Eye (tissue), 1 donor: Measurements from ENCODE around the gene NLRP1.
A peak's percentile ranks its signal among the peaks of the same experiment; 100 is the strongest.

ENCODE experiments used
- DNase-seq: peaks from one replicate; pipeline ENCODE4 v3.0.0-alpha.2; 2015

NLRP1 gene

GRCh38 chr17:5553479-5553878 is 30.8 kb downstream of the NLRP1 start:
- DNase-seq: no peak

GRCh38 chr17:5552841-5553240 is 31.5 kb downstream of the NLRP1 start:
- no peak for DNase-seq

GRCh38 chr17:5545051-5545987 is 39.0 kb downstream of the NLRP1 start:
- peak; percentile 34 for DNase-seq

- no peak for DNase-seq
Measured at GRCh38 chr17:5544115-5544514, 40.2 kb downstream of the NLRP1 start.

- DNase-seq: no peak
Measured at GRCh38 chr17:5541610-5542202, 42.6 kb downstream of the NLRP1 start.

DNA sequence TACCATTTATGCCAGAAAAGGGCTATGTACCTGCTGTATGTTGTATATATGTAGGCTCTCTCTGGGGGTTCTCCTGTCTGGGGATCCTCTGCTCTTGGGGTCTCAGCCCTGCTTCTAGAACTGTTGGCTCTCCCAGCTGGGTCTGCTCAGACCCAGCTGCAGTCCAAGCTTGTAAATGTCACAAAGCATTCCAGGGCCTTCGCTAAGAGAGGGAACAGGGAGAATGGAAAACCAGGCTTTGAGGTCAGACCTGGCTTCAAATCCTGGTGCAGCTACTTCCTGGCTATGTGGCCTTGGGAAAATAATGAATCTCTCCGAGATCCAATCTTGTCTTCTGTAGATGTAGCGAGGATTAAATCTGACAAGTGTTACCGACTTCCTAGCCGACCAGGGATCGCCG is 44.0 kb downstream of the NLRP1 start:
- no peak for DNase-seq

- DNase-seq: no peak
Measured at GRCh38 chr17:5539286-5539685, 45.0 kb downstream of the NLRP1 start.

GRCh38 chr17:5536866-5537650 is 47.3 kb downstream of the NLRP1 start:
- no peak for DNase-seq

DNA sequence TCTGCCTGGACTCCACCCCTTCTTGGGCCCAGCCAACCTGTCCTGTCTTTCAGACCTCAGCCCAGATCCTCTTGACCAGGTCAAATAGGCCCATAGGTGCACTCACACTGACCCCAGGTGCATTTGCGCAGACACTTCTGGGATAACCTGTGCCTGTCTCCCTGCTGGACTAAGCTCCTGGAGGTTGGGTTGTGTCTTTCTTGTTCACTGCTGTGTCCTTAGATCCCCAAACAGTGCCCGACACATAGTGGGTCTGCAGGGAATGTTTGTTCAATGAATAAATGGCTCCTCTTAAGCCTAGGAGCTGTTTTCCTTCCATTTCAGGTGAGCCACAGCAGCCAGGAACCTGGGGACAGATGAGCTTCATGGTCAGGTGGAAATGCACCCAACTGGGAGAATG is 48.9 kb downstream of the NLRP1 start:
- DNase-seq: no peak

DNA sequence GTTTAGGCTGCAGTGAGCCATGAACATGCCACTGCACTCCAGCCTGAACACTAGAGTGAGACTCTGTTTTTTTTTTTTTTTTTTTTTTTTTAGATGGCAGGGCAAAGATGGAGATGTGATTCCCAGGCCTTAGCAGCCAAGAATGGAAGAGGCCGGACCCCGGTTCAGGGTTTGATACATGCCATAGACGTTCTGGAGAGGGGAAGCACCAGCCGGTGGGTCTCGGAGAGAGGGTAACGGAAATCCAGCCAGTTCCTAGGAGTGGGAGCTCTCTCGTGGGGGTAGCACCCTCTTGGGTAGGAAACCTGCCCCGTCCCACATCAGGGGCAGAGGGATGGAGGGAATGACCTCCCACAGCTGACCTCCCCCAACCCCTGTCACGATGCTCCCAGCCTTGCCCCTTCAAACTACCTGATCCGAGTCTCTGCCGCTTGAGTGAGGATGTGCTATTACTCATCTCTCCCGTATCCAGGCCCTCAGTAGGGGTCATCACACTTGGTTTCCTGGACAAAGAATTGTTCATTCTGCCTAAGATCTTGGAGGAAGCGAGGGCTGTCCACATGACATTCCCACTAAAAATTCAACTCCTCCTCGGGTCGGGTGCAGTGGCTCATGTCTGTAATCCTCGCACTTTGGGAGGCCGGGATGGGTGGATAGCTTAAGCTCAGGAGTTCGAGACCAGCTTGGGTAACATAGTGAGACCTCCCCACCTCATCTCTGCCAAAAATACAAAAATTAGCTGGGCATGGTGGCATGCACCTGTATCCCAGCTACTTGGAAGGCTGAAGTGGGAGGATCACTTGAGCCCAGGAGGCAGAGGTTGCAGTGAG is 50.6 kb downstream of the NLRP1 start:
- DNase-seq: peak; percentile 42

- DNase-seq: no peak
Measured at GRCh38 chr17:5532581-5532980, 51.7 kb downstream of the NLRP1 start.

DNA sequence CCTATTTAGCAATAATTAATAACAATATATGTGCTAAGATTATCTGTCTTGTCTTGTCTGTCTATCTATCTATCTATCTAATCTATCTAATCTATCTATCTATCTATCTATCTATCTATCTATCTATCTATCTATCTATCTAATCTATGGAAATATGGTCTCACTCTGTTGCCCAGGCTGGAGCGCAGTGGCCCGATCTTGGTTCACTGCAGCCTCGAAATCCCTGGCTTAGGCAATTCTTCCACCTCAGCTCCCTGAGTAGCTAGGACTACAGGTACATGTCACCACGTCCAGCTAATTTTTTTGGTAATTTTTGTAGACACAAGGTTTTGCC is 53.3 kb downstream of the NLRP1 start:
- DNase-seq: no peak

GRCh38 chr17:5530265-5531084 is 53.8 kb downstream of the NLRP1 start:
- DNase-seq: no peak

GRCh38 chr17:5527601-5528250 is 56.6 kb downstream of the NLRP1 start:
- DNase-seq: no peak

- peak; percentile 92 for DNase-seq
Measured at GRCh38 chr17:5526821-5527598, 57.3 kb downstream of the NLRP1 start.

DNA sequence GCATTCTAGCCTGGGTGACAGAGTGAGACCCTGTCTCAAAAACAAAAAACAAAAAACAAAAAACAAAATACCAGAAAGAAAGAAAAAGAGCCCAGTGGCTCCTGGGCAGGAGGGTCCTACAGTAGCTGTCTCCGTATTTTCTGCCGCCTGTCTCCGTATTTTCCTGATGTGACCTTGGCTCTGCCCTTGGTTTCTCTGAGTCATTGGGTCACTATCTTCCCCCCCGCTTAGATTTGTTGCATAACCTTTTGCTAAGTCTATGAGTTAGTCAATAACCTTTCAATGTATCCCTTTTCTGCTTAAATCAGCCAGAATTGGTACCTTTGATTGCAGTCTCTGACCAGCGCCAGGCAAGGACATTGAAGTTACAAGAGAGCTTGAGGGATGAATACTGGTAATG is 61.1 kb downstream of the NLRP1 start:
- DNase-seq: no peak

GRCh38 chr17:5522476-5522875 is 61.8 kb downstream of the NLRP1 start:
- DNase-seq: no peak

DNA sequence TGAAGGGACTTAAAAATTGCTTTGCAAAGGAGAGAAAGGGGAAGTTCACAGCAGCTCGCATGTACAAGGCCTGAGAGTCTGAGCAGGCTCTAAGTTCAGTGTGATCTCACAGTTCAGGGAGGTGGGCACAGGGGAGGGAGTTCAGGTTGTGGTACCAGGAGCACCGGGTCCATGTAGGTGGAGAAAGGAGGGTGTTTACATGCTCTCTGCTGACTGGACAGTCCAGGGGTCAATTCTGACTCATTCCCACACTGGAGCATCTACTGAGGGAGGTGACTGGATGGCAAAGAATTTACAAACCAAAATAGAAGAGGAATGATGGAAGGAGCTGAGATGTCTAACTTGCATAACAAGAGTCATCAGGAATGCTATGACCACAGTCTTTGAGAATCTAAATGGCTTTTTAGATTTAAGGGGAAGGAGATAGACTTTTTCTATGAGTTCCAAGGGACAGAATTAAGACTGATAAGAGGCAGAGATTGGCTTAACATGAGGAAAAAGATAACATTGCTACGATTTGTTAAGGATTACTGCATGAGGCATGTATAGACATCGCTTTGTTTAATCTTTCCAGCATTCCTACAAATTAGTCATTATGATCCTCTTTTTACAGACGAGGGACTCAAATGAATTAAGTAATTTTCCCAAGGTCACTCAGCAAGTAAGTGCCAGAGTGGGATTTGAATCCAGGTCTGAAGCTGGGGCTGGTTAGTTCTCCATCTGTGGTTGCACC is 68.1 kb downstream of the NLRP1 start:
- DNase-seq: peak; percentile 24

DNA sequence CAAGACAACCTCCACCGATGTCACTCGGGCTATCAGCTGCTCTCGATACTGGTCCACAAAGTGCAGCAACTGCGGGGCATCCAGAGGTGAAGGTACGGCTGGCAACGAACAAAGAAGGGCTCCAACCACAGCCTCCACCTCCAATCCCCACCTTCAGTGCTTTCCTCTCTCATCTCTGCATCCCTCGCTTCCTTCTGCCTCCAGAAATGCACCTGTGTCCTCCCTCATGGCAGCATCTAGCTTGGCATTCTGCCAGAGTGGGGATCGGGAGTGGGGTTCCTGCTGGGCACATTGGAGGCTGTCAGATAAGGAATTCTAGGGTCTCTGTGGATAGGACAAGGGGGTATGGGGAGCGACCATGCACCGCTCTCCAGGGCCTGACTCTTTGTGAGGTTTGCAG is 69.3 kb downstream of the NLRP1 start:
- DNase-seq: no peak

GRCh38 chr17:5513628-5514027 is 70.7 kb downstream of the NLRP1 start:
- DNase-seq: no peak
